Measurements from ENCODE around the gene PAX6.

DNA sequence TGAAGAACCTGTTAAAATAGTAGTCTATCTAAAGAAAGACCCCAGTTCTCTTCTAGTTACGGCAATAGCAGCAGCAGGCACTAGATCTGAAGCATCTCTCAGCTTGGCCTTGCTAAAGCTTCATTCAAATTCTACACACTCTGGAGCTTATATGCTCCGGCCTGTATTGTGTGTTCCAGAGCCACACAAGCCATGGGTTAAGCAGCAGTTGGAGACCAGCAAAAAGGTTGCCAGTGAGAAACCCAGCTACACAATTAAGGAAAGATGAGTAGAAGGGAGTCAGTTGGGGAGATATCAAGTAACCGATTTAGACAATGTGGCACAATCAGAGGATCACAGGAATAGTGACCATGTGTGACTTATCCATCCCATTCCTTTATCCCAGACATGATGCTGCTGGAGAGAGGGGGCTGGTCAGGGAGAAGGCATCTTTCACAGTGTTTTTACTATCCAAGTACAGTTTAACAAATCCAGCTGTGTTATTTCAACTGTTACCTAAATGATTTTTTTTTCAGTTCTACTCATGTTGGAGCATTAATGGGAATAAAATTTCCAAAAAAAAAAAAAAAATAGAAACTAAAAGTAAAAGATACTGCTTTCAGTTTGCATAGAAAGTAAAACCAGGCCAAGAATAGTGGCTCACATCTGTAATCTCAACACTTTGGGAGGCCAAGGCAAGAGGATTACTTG is 41.0 kb downstream of the PAX6 start:
- TF ChIP-seq GATA3 (IDR thresholded peaks at IDR 0.05; ENCODE audit: low read depth, low read length), result no peak
- no peak for TF ChIP-seq GATA2 (IDR thresholded peaks at IDR 0.05; ENCODE audit: low read depth, low read length)
